Panc1 (cell line): ENCODE data around the gene POFUT2. TPM values are rescaled to one million over a fixed set of nuclear protein-coding genes. Genes with fewer than 3 reads are reported as not detected.

ENCODE experiments used
- ATAC-seq: fragments of 200-7000 bp; cut with Tn5 transposase; 2 replicates; pipeline ENCODE4 v1.9.1; 2020; ENCODE audit warnings: mild to moderate bottlenecking, moderate library complexity
- BruUV-seq: library from RNA; stranded (reverse); fragments of 400-500 nt; replicated peaks from 2 replicates; lab custom pipeline; 2021; lab: Mats Ljungman, UMichigan
- CTCF ChIA-PET: fragments of 300-600 bp; sonication (Branson Sonifier 250); formaldehyde crosslinking; loops from one replicate; lab custom pipeline; 2022; ENCODE audit warnings: antibody characterized with exemption; lab: Charles Lee
- POLR2A ChIA-PET: fragments of 300-600 bp; sonication (Branson Sonifier 250); formaldehyde crosslinking; loops from one replicate; lab custom pipeline; 2022; ENCODE audit warnings: antibody characterized with exemption; lab: Charles Lee
- DNase-seq: peaks from one replicate; pipeline ENCODE4 v3.0.0-alpha.2; 2010; ENCODE audit warnings: low read depth, low spot score
- H3K27ac ChIP-seq: 2 replicates; pipeline ENCODE4 v1.5.1; 2011; ENCODE audit warnings: mild to moderate bottlenecking, low read length, inconsistent platforms
- H3K27me3 ChIP-seq: fragments of 200-500 bp; sonication (Bioruptor generic); 2 replicates; pipeline ENCODE4 v1.6.0; 2014; ENCODE audit warnings: low read length, inconsistent platforms; ENCODE audit not compliant: control insufficient read depth, insufficient read depth
- H3K36me3 ChIP-seq: fragments of 200-500 bp; sonication (Bioruptor generic); 2 replicates; pipeline ENCODE4 v1.5.1; 2014; ENCODE audit warnings: inconsistent platforms, mild to moderate bottlenecking, low read length, moderate library complexity; ENCODE audit not compliant: control insufficient read depth, insufficient read depth
- H3K4me1 ChIP-seq: 2 replicates; pipeline ENCODE4 v1.5.1; 2011; ENCODE audit warnings: inconsistent platforms, mild to moderate bottlenecking, low read length, moderate library complexity; ENCODE audit not compliant: control insufficient read depth, insufficient read depth
- H3K4me3 ChIP-seq, 2 experiments: 2 replicates each; pipeline ENCODE4 v1.5.1; 2011 to 2012; ENCODE audit warnings: low read depth in 2 of 2, low read length in 2 of 2, mild to moderate bottlenecking in 2 of 2, inconsistent platforms in 1 of 2, moderate library complexity in 1 of 2
- H3K9me3 ChIP-seq: fragments of 200-500 bp; sonication (Bioruptor generic); 2 replicates; pipeline ENCODE4 v1.5.1; 2014; ENCODE audit warnings: low read depth, mild to moderate bottlenecking, inconsistent platforms, low read length, moderate library complexity; ENCODE audit not compliant: control insufficient read depth, insufficient read depth
- CTCF ChIP-seq: fragments of 450-650 bp; IDR thresholded peaks from 2 replicates; pipeline ENCODE4 v1.5.1; 2017; ENCODE audit warnings: mild to moderate bottlenecking
- POLR2AphosphoS5 ChIP-seq: IDR thresholded peaks from 2 replicates; pipeline ENCODE4 v1.6.1; 2012; ENCODE audit warnings: mild to moderate bottlenecking, low read depth, low read length, moderate library complexity
- REST ChIP-seq, 2 experiments: IDR thresholded peaks; 2 replicates each; pipeline ENCODE4 v1.6.1; 2011 to 2012; ENCODE audit warnings: low read depth in 2 of 2, control low read depth in 1 of 2, low read length in 1 of 2, mild to moderate bottlenecking in 1 of 2, moderate library complexity in 1 of 2; ENCODE audit not compliant: insufficient read depth in 1 of 2
- SIN3A ChIP-seq: IDR thresholded peaks from 2 replicates; pipeline ENCODE4 v1.6.1; 2012; ENCODE audit warnings: low read depth, mild to moderate bottlenecking, low read length, moderate library complexity, borderline replicate concordance; ENCODE audit not compliant: insufficient read depth
- TCF7L2 ChIP-seq: IDR thresholded peaks from 2 replicates; pipeline ENCODE4 v1.6.1; 2011; ENCODE audit warnings: mild to moderate bottlenecking, low read depth, low read length, inconsistent platforms
- in situ Hi-C: cut with HindIII; loops from 2 replicates; pipeline ENCODE4 v1.10.0; 2016; ENCODE audit warnings: low sequenced_read_pairs, low pct_unique_long_range_greater_than_20kb
- intact Hi-C: fragments of 100-400 bp; cut with micrococcal nuclease; formaldehyde crosslinking; loops from one replicate; pipeline ENCODE4 v1.10.0; 2022; ENCODE audit not compliant: unreplicated experiment
- total RNA-seq: library from RNA; stranded (reverse); gene quantifications from one replicate; pipeline ENCODE4 v1.2.1, GENCODE V29; 2021; ENCODE audit not compliant: unreplicated experiment

POFUT2 gene
- total RNA-seq, 1 experiment from 2014 or later, result 59.6 TPM

GRCh38 chr21:45253180-45253579, 34.5 kb downstream of the POFUT2 start:
- POLR2A ChIA-PET, result no interaction called here
- BruUV-seq, result no TSS peak
- in situ Hi-C loops, result no loop called here

GRCh38 chr21:45252448-45252925, 35.2 kb downstream of the POFUT2 start:
- DNase-seq, result no peak
- CTCF ChIA-PET, result interaction anchor here (0.6 kb wide), 1 partner anchor 10 kb away, joined by 3 read pairs; no protein-coding TSS in a partner anchor
- BruUV-seq, result no TSS peak
- intact Hi-C loops (no loop called here), in situ Hi-C loops (no loop called here)
- H3K27ac ChIP-seq, result no peak overlapping the region
- no peak for ATAC-seq
- peaks cover 10% of the 10 kb centered on the region for H3K4me1 ChIP-seq
- no peaks in the 10 kb centered on the region for H3K27me3 ChIP-seq
- no peak overlapping the region for H3K4me3 ChIP-seq
- TF ChIP-seq TCF7L2, result no peak
- no peak for TF ChIP-seq CTCF
- no peak for TF ChIP-seq POLR2AphosphoS5
- TF ChIP-seq SIN3A, result no peak
- no peak for TF ChIP-seq REST (IDR thresholded peaks at IDR 0.05; ENCODE audit: insufficient read depth in 1 of 2, low read depth in 2 of 2, low read length in 1 of 2)
- H3K9me3 ChIP-seq, result no peaks in the 10 kb centered on the region
- POLR2A ChIA-PET, result no interaction called here
- H3K36me3 ChIP-seq, result no peaks in the 10 kb centered on the region

More at GRCh38 chr21:45253180-45253579, 34.5 kb downstream of the POFUT2 start:
- ATAC-seq (peak; percentile 67), DNase-seq (no peak)
- intact Hi-C loops, result no loop called here
- H3K27ac ChIP-seq, result no peak overlapping the region
- no peaks in the 10 kb centered on the region for H3K27me3 ChIP-seq
- H3K4me1 ChIP-seq, result peaks cover 10% of the 10 kb centered on the region
- H3K4me3 ChIP-seq, result no peak overlapping the region
- no peaks in the 10 kb centered on the region for H3K9me3 ChIP-seq
- TF ChIP-seq CTCF (no peak), SIN3A (no peak), REST (IDR thresholded peaks at IDR 0.05; ENCODE audit: insufficient read depth in 1 of 2, low read depth in 2 of 2, low read length in 1 of 2) (no peak)
- H3K36me3 ChIP-seq, result no peaks in the 10 kb centered on the region
- CTCF ChIA-PET, result no interaction called here
